Bronchus fibroblast of lung (primary cell): Measurements from ENCODE around the gene MEGF8. TPM values are rescaled to one million over a fixed set of nuclear protein-coding genes. Genes with fewer than 3 reads are reported as not detected.

ENCODE experiments used
- total RNA-seq: library from RNA; depleted of rRNA; stranded (reverse); fragments of >200 nt; gene quantifications from 2 replicates; pipeline ENCODE4 v1.2.3, GENCODE V29; 2015

The MEGF8 gene
- total RNA-seq = 18.4 and 19.7 TPM in 2 replicates

DNA sequence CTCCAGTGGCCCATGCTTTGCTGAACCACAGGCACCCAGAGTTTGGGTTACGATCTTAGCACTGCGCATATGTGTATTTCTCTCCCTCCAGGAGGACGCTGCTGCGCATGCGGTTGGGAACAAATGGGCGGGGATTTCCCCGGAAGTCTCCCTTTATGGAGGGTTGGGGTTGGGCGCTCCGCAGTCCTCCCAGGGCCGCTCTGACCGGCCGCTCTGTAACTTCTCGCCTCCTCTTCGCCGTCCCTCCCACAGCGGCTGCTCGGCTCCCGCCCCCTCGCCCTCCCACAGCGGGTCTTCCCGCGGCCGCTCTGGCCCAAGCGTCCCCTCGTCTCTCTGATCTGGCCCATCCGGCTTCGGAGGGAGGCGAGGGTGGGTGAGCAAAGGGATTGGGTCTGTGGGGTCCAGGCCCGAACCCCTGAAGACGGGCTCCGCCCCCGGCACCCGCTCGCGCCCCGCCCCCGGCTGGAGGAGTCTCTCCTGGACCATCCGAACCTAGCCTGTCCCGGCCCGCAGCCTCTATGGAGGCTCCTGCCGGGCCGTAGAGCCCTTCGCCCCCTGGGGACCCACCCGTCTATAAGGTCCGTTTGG, at the start of gene MEGF8:
TSS of gene MEGF8 (plus strand) at position 328 of the 588 bp plus-strand sequence. CDS start 609 bp downstream, outside the sequence.

DNA sequence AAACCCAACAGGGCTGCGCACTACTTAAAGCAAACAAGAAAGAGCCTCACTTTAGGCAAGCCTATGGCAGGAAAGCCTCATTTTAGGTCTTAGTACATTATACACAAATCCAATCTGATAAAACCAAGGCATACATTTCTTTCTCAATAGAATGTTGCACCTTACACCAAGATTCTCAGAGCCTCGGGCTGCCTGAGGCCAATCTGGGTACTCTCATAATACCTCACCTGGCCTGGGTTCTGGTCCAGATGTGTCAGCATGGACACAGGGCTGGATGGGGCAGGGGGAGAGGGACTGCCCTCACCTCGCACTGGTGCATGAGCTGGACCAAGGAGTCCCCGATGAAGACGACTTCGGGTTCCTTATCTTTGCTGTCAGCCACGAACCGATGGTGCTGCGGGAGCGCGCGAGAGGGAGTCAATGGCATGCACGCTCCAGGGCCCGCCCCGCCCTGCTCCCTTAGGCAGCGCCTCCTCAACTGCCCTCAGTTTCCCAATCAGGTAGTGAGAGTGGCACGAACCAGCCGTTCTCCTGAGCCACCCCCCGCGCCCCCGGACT, 23.7 kb upstream of the MEGF8 start, which contains the start of gene PRR19:
TSS of gene PRR19 (plus strand) at position 487 of the 558 bp plus-strand sequence. CDS start 7,453 bp downstream, outside the sequence.

GRCh38 chr19:42313096-42313839, 12.2 kb upstream of the MEGF8 start, which contains the start of gene TMEM145:
Gene TMEM145 (plus strand): TSS chr19:42313309. CDS start chr19:42313377, 68 bp downstream.

GRCh38 chr19:42389899-42390298, 64.5 kb downstream of the MEGF8 start, which contains the start of gene CNFN:
Gene CNFN (minus strand): TSS chr19:42390297. CDS start chr19:42389037, 1,260 bp downstream.

GRCh38 chr19:42427313-42427712, 101.9 kb downstream of the MEGF8 start, which contains the start of gene LIPE:
Gene LIPE (minus strand): TSS chr19:42427388. CDS start chr19:42427149, 239 bp downstream.

Other genes with a start within 250 kb of the MEGF8 start
- gene ZNF574, start 249.5 kb upstream of the MEGF8 start, total RNA-seq = 16.3 and 16.4 TPM in 2 replicates
- gene POU2F2, start 193.2 kb upstream of the MEGF8 start, total RNA-seq = 0.17 and 1.2 TPM in 2 replicates
- gene DEDD2, start 108.0 kb upstream of the MEGF8 start, total RNA-seq = 25.0 and 25.7 TPM in 2 replicates
- 7.9 and 8.0 TPM in 2 replicates for gene ZNF526, start 105.3 kb upstream of the MEGF8 start, total RNA-seq
- 19.3 and 20.3 TPM in 2 replicates for gene GSK3A, start 83.0 kb upstream of the MEGF8 start, total RNA-seq
- 45.9 and 47.0 TPM in 2 replicates for gene ERF, start 70.5 kb upstream of the MEGF8 start, total RNA-seq
- 53.2 and 53.3 TPM in 2 replicates for gene CIC, start 56.4 kb upstream of the MEGF8 start, total RNA-seq
- gene PRR19, start 23.5 kb upstream of the MEGF8 start, total RNA-seq = 0.84 and 1.0 TPM in 2 replicates
- gene PAFAH1B3, start 23.0 kb upstream of the MEGF8 start, total RNA-seq = 88.8 and 92.5 TPM in 2 replicates
- 0.17 TPM in 1 of 2 replicates, not detected in the other for gene TMEM145, start 12.3 kb upstream of the MEGF8 start, total RNA-seq
- not detected in 2 replicates for gene CNFN, start 64.7 kb downstream of the MEGF8 start, total RNA-seq
- gene LIPE, start 101.8 kb downstream of the MEGF8 start, total RNA-seq = 9.9 and 10.6 TPM in 2 replicates
- not detected in 2 replicates for gene CXCL17, start 117.3 kb downstream of the MEGF8 start, total RNA-seq
- not detected in 2 replicates for gene CEACAM1, start 202.8 kb downstream of the MEGF8 start, total RNA-seq